ENCODE measurements around the gene UNC5A.

Gene UNC5A

DNA sequence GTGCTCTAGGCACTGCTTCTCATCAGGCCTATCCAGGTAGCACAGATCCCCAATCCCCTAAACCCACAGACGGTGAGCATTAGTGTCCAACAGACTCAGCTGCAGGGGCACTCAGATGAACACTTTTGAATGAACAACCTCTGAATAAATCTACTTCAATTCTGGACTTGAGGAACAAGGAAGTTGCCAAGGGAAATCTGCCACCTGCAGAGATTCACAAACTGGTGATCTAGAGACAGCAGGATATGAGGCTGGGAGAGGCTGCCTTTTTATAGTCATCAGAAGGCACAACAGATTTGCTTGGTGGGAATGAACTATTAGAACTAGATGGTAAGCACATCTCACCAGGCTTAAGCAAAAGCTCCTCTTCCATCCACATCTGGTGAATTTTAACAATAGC is 95.8 kb downstream of the UNC5A start:
- no peak for TF ChIP-seq CEBPB (IDR thresholded peaks at IDR 0.05)
- TF ChIP-seq TCF12 (IDR thresholded peaks at IDR 0.05; ENCODE audit: low read depth), result no peak
- TF ChIP-seq, protein P1, sequence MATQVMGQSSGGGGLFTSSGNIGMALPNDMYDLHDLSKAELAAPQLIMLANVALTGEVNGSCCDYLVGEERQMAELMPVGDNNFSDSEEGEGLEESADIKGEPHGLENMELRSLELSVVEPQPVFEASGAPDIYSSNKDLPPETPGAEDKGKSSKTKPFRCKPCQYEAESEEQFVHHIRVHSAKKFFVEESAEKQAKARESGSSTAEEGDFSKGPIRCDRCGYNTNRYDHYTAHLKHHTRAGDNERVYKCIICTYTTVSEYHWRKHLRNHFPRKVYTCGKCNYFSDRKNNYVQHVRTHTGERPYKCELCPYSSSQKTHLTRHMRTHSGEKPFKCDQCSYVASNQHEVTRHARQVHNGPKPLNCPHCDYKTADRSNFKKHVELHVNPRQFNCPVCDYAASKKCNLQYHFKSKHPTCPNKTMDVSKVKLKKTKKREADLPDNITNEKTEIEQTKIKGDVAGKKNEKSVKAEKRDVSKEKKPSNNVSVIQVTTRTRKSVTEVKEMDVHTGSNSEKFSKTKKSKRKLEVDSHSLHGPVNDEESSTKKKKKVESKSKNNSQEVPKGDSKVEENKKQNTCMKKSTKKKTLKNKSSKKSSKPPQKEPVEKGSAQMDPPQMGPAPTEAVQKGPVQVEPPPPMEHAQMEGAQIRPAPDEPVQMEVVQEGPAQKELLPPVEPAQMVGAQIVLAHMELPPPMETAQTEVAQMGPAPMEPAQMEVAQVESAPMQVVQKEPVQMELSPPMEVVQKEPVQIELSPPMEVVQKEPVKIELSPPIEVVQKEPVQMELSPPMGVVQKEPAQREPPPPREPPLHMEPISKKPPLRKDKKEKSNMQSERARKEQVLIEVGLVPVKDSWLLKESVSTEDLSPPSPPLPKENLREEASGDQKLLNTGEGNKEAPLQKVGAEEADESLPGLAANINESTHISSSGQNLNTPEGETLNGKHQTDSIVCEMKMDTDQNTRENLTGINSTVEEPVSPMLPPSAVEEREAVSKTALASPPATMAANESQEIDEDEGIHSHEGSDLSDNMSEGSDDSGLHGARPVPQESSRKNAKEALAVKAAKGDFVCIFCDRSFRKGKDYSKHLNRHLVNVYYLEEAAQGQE (IDR thresholded peaks at IDR 0.05; ENCODE audit: low read depth), result no peak
- TF ChIP-seq CREB1 (IDR thresholded peaks at IDR 0.05; ENCODE audit: low read depth), result no peak
- TF ChIP-seq YY1 (IDR thresholded peaks at IDR 0.05; ENCODE audit: low read depth), result no peak
- TF ChIP-seq TAF1 (IDR thresholded peaks at IDR 0.05; ENCODE audit: low read depth), result no peak
- TF ChIP-seq FOXM1 (IDR thresholded peaks at IDR 0.05; ENCODE audit: borderline replicate concordance, low read depth), result no peak
- TF ChIP-seq, protein P2, sequence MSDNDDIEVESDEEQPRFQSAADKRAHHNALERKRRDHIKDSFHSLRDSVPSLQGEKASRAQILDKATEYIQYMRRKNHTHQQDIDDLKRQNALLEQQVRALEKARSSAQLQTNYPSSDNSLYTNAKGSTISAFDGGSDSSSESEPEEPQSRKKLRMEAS (IDR thresholded peaks at IDR 0.05), result no peak
- TF ChIP-seq TEAD4 (IDR thresholded peaks at IDR 0.05), result no peak
- no peak for TF ChIP-seq ZBTB7A (IDR thresholded peaks at IDR 0.05; ENCODE audit: low read depth)
- TF ChIP-seq RAD21 (IDR thresholded peaks at IDR 0.05; ENCODE audit: low read depth), result no peak
- no peak for TF ChIP-seq EGR1 (IDR thresholded peaks at IDR 0.05)
- no peak for TF ChIP-seq NFIC (IDR thresholded peaks at IDR 0.05)
- no peak for TF ChIP-seq EP300 (IDR thresholded peaks at IDR 0.05; ENCODE audit: borderline replicate concordance)
- TF ChIP-seq, protein P3, sequence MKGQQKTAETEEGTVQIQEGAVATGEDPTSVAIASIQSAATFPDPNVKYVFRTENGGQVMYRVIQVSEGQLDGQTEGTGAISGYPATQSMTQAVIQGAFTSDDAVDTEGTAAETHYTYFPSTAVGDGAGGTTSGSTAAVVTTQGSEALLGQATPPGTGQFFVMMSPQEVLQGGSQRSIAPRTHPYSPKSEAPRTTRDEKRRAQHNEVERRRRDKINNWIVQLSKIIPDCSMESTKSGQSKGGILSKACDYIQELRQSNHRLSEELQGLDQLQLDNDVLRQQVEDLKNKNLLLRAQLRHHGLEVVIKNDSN (IDR thresholded peaks at IDR 0.05), result no peak

DNA sequence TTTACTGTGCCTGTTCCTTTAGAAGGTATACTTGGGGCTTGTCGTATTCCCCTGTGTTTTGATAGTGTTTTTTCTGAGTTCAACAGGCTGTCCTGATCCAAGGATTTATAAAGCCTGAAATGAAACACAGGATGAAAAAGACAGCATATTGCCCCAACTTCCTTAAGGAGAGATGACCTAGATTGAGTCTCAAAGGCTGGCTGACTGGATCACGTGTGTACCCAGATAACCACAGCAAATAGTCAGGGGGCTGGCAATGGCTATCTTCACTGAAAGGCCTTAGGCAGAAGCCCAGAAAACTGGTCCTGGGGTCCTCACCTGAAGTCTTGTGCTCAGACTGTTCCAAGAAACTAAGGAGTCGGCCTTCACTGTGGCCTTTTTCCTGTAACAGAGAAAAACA is 96.4 kb downstream of the UNC5A start:
- TF ChIP-seq RAD21 (IDR thresholded peaks at IDR 0.05; ENCODE audit: low read depth), result no peak
- TF ChIP-seq, protein P2 (IDR thresholded peaks at IDR 0.05), result no peak
- no peak for TF ChIP-seq YY1 (IDR thresholded peaks at IDR 0.05; ENCODE audit: low read depth)
- TF ChIP-seq, protein P1 (IDR thresholded peaks at IDR 0.05; ENCODE audit: low read depth), result no peak
- no peak for TF ChIP-seq TAF1 (IDR thresholded peaks at IDR 0.05; ENCODE audit: low read depth)
- TF ChIP-seq NFIC (IDR thresholded peaks at IDR 0.05), result no peak
- no peak for TF ChIP-seq FOXM1 (IDR thresholded peaks at IDR 0.05; ENCODE audit: borderline replicate concordance, low read depth)
- TF ChIP-seq EP300 (IDR thresholded peaks at IDR 0.05; ENCODE audit: borderline replicate concordance), result no peak
- no peak for TF ChIP-seq EGR1 (IDR thresholded peaks at IDR 0.05)
- no peak for TF ChIP-seq TCF12 (IDR thresholded peaks at IDR 0.05; ENCODE audit: low read depth)
- no peak for TF ChIP-seq CEBPB (IDR thresholded peaks at IDR 0.05)
- no peak for TF ChIP-seq TEAD4 (IDR thresholded peaks at IDR 0.05)
- TF ChIP-seq, protein P3 (IDR thresholded peaks at IDR 0.05), result no peak
- TF ChIP-seq CREB1 (IDR thresholded peaks at IDR 0.05; ENCODE audit: low read depth), result no peak
- no peak for TF ChIP-seq ZBTB7A (IDR thresholded peaks at IDR 0.05; ENCODE audit: low read depth)

DNA sequence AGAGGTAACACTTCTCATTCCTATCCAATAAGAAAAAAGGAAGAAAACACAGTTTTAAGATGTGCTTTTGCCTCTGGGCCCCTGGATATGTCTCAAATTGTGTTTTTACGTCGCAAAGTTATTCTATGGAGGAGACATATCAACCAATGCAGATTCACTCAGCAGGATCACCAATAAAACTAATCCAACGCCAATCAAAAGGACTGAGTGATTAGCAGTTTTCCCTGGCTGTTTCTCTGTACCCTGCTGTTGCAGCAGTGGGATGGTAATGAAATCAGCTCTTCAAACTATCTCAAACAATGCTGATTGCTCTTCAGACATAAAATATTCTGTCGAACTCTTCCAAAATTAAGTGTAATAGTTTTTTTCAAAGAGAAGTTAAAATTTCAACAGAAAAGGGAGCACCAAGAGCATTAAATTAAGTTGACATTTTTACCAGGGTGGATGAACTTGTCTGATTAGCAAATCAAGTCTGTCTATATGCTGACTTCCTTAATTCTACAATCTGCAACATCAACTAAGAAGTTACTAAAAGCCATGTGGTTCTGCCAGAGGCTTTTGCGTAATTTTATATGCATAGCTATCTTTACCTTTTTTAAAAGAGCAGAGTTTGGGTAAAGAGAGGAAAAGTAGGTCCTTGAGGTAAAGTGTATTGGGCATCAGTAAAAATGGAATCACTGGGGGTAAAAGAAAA is 98.5 kb downstream of the UNC5A start:
- TF ChIP-seq, protein P1 (IDR thresholded peaks at IDR 0.05; ENCODE audit: low read depth), result no peak
- TF ChIP-seq, protein P2 (IDR thresholded peaks at IDR 0.05), result no peak
- no peak for TF ChIP-seq TCF12 (IDR thresholded peaks at IDR 0.05; ENCODE audit: low read depth)
- TF ChIP-seq CEBPB (IDR thresholded peaks at IDR 0.05), result no peak
- TF ChIP-seq NFIC (IDR thresholded peaks at IDR 0.05), result no peak
- no peak for TF ChIP-seq ZBTB7A (IDR thresholded peaks at IDR 0.05; ENCODE audit: low read depth)
- TF ChIP-seq EGR1 (IDR thresholded peaks at IDR 0.05), result no peak
- no peak for TF ChIP-seq TEAD4 (IDR thresholded peaks at IDR 0.05)
- TF ChIP-seq FOXM1 (IDR thresholded peaks at IDR 0.05; ENCODE audit: borderline replicate concordance, low read depth), result no peak
- TF ChIP-seq CREB1 (IDR thresholded peaks at IDR 0.05; ENCODE audit: low read depth), result no peak
- TF ChIP-seq YY1 (IDR thresholded peaks at IDR 0.05; ENCODE audit: low read depth), result no peak
- no peak for TF ChIP-seq TAF1 (IDR thresholded peaks at IDR 0.05; ENCODE audit: low read depth)
- no peak for TF ChIP-seq RAD21 (IDR thresholded peaks at IDR 0.05; ENCODE audit: low read depth)
- TF ChIP-seq, protein P3 (IDR thresholded peaks at IDR 0.05), result no peak
- no peak for TF ChIP-seq EP300 (IDR thresholded peaks at IDR 0.05; ENCODE audit: borderline replicate concordance)

All from Ishikawa (cell line).